ENCODE measurements around the gene CENATAC. TPM values are rescaled to one million over a fixed set of nuclear protein-coding genes. Genes with fewer than 3 reads are reported as not detected.
A peak's percentile ranks its signal among the peaks of the same experiment; 100 is the strongest.
"Not testable (repeated sequence)": the region's sequence is repeated elsewhere in the genome, so short reads cannot be mapped to it uniquely, and the experiment has no call there.

Gene CENATAC
- total RNA-seq, 1 experiment from 2014 or later = 11.9 TPM

DNA sequence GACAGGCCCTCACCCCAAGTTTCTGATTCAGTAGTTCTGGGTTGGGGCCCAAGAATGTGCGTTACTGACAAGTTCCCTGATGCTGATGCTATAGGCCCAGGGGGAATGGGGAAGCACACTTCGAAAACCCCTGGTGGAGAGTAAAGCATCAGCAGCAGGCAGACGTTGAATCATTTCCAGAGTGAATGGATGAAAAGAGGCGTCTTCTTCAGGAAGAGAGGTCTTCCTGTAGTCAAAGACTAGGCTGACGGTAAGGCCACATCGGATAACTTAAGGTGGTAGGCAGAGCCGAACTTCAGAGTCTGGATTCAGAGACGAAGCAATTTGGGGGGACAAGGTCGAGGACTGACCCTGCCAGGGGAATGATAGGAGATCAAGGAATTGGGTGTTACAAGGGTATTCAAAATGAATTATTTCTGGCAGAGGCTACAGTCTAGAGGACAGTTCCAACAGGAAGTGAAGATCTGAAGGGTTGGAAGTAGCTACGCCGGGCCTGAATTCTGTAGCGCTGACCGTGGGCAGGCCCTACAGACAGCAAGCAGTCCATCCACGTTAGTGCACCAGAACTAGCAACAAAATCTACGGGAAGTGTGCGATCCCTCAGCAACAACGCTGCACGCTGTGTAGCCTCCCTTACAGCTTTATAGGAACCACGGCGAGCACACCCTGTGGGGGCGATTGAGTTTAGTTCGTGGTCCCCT, 862 bp upstream of the CENATAC start:
- DNase-seq (ENCODE audit: low spot score) = no peak

DNA sequence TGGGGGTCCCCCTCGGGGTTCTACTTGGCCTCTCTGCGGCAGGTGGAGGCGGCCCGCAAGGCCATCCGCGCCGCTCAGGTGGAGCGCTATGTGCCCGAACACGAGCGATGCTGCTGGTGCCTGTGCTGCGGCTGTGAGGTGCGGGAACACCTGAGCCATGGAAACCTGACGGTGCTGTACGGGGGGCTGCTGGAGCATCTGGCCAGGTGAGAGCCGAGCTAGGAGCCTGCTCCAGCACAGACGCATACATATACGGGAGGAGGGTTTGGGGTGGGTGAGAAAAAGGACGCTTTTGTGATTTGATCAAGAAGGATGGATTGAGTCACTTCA, 415 bp downstream of the CENATAC start:
- no peak for DNase-seq (ENCODE audit: low spot score)

DNA sequence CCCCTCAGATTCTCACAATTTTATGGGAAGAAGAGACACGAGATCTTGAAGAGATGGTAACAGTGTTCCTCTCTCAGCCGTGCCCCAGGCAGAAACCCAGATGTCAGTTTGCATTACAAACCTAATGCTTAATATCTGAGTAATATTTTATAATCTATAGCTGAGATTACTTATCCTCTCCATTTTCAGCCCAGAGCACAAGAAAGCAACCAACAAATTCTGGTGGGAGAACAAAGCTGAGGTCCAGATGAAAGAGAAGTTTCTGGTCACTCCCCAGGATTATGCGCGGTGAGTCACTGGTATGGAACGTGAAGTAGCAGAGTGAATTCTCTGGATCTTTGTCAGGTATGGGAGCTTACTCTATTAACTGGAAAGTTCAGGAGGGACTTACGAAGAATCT, 884 bp downstream of the CENATAC start:
- DNase-seq (ENCODE audit: low spot score) = peak; percentile 51

DNA sequence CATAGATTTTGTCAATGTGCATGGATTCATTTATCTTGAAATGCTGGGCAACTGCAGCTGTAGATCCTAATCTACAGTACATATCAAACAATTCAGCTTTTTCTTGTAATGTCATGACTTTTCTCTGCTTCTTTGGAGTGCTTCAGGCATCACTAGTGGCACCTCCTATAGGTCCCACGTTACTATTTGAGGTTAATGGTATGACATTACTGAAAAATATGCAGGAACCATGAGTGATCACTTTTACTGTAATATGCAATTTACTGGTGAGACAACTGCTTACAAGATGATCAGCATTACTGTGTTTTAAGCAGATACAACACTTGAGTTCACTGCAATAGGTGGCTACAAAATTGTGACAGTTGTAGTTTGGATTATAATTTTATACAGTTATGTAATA, 3.0 kb downstream of the CENATAC start:
- DNase-seq (ENCODE audit: low spot score) = no peak

DNA sequence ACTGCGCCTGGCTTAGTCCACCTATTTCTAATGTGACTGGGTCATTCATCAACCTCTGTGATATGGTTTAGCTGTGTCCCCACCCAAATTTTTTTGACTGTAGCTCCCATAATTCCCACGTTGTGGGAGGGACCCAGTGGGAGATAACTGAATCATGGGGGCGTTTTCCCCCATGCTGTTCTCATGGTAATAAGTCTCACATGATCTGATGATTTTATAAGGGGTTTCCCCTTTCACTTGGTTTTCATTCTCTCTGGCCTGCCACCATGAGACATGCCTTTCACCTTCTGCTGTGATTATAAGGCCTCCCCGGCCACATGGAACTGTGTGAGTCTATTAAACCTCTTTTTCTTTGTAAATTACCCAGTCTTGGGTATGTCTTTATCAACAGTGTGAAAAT, 8.7 kb downstream of the CENATAC start:
- no peak for DNase-seq (ENCODE audit: low spot score)

DNA sequence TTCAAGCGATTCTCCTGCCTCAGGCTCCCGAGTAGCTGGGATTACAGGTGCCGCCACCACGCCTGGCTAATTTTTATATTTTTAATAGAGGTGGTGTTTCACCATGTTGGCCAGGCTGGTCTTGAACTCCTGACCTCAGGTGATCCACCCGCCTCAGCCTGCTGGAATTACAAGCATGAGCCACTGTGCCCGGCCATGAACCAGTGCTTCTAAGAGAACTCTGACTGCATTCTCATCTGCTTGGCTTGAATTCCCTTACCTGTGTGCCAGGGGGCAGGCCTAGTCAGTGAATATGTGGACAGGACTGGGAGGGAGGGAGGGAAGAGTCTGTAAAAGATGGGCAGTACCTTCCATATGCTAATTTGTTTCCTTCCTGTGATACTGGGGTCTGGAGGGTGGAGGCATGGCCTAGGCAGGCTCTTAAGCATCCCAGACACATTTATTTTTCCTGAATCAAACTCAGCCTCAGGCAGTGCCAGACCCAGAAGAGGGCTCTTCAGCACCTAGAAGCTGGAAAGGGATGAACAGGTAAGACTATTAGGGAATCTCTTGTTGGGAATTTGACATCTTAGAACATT, 13.6 kb downstream of the CENATAC start:
- DNase-seq (ENCODE audit: low spot score) = no peak

DNA sequence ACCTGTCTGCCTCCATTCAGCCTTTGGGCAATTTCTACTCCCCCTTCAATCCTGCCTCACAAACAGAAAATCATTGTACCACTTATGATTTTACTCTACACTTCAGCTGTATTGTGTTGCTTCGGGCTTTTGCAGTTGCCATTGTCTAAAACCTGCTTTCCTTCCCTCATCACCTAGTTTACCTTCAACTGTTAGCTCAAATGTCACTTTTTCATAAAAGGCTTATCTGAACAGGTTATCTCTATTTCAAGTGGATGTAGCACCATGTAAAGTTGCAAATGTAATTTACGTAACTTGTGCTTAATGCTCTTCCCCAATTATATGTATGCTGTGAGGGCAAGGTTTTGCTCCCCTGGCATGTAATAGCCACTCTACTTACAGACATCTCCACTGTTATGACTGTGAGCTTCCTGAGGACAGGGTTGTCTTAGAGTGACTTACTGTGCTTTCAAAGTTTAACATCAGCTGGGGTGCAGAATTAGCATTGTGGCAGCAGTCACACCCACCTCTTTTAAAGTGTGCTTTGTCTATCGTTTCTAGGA, 14.8 kb downstream of the CENATAC start:
- no peak for DNase-seq (ENCODE audit: low spot score)

DNA sequence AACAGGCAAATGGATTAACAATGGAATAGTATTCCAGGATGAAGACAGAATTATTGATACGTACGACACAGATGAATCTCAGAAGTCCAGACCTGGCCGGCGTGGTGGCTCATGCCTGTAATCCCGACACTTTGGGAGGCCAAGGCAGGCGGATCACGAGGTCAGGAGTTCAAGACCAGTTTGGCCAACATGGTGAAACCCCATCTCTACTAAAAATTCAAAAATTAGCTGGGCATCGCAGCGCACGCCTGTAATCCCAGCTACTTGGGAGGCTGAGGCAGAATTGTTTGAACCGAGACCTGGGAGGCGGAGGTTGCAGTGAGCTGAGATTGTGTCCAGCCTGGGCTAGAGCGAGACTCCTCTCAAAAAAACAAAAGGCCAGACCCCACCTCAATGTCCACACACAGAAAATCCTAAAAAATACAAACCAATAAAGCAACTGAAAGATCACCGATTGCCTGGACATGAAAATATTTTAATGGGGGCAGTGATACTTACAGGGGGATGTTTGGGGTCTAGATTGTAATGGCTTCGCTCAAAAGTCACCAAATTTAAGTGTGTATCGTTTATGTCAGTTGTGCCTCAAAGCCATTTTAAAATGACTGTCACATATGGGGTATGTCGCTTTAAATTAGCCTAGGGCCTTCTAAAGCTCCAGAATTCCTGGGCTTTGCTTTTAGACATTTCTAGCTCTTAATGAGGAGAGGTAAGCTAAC, 16.4 kb downstream of the CENATAC start:
- DNase-seq (ENCODE audit: low spot score) = no peak

DNA sequence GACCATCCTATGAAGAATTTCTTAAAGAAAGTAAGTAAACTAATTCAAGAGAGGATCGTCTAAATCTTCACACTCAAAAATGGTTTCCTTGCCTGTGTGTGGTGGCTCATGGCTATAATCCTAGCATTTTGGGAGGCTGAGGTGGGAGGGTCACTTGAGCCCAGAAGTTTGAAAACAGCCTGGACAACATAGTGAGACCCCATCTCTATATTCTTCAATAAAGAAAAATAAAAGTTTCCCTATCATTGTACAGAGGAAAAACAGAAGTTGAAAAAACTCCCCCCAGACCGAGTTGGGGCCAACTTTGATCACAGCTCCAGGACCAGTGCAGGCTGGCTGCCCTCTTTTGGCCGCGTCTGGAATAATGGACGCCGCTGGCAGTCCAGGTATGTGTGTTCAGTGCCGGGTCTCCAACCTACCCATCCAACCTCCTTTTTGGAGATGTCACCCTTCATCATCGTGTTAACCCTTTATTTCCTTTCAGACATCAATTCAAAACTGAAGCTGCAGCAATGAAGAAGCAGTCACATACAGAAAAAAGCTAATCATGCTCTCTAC, 17.2 kb downstream of the CENATAC start:
- DNase-seq (ENCODE audit: low spot score) = no peak

DNA sequence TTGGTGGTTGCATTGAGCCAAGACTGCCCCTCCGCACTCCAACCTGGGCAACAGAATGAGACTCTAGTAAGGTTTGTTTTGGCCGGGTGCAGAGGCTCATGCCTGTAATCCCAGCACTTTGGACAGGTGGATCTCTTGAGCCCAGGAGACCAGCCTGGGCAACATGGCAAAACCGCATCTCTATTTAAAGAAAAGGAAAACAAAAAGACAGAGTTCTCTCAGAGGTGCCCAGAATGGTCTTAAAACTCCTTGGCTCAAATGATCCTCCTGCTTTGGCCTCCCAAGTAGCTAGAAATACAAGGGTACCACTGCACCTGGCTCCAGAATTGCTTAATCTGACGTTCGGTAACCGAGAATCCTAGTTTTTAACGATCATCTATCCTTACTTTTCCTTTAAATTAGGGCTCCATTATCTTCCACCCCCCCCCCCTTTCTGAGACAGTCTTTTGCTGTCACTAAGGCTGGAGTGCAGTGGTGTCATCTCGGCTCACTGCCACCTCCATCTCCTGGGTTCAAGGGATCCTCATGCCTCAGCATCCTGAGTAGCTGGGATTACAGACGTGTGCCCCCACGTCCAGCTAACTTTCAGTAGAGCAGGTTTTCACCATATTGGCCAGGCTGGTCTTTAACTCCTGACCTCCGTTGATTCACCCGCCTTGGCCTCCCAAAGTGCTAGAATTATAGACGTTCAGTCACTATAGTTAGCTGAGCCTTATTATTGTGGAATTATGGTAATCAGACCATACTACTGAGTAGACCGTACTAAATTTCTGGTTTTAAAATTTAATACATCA, 18.5 kb downstream of the CENATAC start:
- DNase-seq (ENCODE audit: low spot score) = no peak

DNA sequence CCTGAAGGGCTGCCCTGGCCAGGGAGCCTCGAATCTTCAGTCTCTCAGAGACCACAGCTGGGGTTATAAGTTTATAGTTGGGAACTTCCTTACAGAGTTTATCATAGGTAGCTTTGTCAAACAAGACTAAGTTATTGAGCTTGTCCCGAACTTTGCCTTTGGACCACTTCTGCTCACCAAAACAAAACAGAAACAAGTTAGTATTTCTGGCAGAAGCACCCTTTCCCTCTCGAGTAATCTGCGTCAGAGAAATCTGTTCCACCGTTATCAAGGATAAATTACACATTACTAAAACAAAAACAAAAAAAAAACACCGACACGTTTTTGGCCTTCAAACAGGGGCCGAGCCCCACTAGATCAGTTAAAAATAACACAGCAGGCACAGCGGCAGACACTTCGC, 19.4 kb downstream of the CENATAC start:
- DNase-seq (ENCODE audit: low spot score) = not testable (repeated sequence)

DNA sequence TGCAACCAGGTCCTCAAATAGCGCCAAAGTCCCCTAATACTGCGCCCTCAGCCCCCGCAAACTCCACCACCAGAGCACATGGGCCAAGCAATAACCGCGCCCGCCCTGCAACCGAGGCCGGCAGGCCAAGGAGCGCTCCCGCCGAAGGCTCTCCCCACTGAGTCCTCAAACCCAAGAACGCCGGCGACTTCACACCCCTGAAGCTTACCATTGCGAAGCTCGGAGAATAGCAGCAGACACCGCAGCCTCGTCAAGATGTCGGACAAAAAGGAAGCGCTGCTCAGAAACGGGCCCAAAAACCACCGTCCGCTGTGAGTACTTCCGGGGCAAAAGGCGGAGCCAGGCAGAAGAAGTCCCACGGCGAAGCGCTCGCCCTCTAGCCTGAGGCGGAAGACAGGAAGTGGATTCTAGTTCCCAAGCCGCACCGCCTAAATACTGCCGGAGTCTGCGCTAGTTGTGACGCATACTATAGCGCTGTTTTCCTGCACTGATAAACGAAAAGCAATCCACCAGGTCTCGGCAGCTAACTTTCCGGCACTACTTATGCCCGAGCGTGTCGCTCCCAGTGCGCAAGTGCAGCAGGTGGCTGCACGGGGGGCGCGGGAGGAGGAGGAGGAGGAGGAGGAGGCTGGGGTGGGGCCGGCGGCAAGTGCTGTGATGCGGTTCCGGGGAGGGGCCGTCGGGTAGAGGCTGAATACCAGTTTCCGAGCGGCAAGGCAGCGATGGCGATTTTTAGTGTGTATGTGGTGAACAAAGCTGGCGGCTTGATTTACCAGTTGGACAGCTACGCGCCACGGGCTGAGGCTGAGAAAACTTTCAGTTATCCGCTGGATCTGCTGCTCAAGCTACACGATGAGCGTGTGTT, 20.4 kb downstream of the CENATAC start, which contains the start of the genes RPS25 and TRAPPC4:
Gene RPS25 (minus strand): TSS at position 270 of the 865 bp plus-strand sequence. CDS start 59 bp downstream, at position 211.
Gene TRAPPC4 (plus strand): TSS at position 693 of the 865 bp plus-strand sequence. CDS start 30 bp downstream, at position 723.
- peak; percentile 97 for DNase-seq (ENCODE audit: low spot score)

DNA sequence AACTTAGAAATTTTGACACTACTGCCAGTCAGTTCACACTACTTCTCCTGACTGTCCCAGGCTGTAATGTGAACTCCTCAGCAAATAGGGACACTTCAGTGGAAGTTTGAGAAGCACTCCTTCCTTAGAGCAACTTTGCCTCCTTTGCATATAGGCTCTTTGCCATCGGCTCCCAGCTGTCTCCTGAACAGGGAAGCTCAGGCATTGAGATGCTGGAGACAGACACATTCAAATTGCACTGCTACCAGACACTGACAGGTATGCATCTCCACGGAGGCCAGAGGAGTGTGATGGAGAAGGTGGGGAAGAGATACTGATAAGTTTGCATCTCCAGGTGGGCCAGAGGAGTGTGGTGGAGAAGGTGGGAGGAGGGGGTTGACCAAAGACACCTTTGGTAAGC, 22.1 kb downstream of the CENATAC start:
- DNase-seq (ENCODE audit: low spot score) = no peak

DNA sequence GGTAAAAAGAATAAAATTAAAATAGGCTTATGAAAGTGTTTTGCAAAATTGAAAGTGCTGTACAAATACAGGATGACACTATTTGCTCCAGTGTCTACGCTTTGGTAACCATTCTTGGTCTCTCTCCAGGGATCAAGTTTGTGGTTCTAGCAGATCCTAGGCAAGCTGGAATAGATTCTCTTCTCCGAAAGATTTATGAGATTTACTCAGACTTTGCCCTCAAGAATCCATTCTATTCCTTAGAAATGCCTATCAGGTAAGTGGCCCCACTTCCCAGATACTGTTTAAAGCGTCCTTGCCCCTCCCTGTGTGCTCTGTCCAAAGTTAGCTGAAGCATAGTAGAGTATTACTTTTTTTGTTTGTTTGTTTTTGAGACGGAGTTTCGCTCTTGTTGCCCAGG, 23.7 kb downstream of the CENATAC start:
- DNase-seq (ENCODE audit: low spot score) = no peak

DNA sequence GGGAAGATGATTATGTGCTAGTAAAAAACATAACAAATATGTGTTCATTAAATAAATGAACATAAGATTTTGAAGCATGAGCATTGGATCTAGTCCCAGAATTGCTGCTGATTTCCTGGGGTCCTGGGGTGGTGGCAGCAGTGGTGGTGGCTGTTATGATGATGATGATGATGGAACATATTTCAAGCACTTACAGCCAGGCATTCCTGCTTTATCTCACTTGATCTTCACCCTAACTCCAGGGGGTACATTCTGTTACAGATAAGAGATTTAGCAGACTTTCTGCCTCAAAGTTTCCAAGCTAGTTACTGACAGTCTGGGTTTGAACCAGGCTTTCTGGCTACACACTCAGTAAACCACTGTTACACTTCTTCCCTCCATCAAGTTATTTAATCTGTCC, 25.8 kb downstream of the CENATAC start:
- DNase-seq (ENCODE audit: low spot score) = no peak

DNA sequence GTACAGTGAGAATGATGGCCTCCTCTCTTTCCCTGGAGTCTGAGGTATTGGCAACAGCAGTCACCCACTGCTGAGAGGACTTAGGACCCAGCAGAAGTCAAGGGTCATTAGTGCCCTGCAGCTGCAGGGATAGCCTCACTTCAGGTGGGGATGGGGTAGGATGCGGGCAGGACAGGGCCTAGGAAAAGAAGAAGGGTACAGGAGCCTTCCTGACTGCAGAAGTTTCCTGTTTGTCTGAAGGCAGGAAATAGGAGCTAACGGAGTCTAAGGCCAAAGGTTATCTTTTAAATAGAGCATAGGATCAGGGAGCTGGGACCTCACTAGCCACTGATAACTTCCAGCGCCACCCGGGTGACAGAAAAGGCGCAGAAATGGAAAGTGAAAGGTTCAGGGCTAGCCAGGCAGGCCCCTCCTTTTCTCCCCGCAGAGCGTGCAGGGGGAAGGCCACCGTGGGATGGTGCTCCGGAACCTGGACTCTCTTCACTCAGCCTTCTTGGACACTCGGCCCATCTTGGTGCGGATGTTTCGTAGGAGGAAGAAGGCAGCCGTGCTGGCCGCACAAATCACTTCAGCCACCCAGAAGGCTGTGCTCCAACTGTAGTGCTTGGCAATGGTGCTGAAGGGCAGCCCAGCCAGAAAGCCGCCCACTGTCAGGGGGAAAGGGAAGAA, 26.6 kb downstream of the CENATAC start:
- DNase-seq (ENCODE audit: low spot score) = no peak

DNA sequence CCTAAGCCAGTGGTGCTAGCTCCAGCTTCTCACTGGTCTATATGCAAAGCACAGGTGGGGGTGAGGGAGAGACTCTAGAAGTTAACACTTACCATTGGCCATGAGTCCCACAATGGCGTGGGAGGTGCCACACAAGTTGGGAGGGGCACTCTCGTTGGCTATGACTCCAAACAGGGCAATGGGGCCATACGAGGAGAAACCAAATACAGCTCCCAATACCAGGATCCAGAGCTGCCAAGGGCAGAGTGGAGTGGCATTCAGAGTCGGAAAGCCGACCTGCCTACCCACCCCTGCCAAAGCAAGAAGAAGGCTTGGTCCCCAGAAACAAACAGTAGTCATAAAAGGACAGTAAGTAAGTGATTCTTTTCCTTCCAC, 27.1 kb downstream of the CENATAC start:
- DNase-seq (ENCODE audit: low spot score) = no peak

DNA sequence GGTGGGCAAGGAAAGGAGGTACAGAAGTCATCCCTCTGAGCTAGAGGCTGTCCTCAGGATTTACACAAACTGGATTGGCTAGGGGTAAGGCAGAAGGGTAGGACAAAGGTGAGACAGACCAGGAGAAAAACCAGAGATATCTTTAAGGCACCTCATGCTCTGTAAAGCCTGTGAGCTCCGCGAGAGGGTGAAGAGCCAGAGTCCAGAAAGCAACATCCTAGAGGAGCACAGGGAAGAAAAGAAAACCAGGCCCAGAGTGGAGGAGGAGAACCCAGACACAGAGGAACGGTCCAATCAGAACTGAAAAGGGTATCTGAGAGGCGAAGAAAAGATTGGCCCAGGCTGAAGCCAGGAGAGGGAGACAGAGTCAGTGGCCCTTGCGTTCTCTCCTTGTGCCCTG, 27.6 kb downstream of the CENATAC start:
- no peak for DNase-seq (ENCODE audit: low spot score)

DNA sequence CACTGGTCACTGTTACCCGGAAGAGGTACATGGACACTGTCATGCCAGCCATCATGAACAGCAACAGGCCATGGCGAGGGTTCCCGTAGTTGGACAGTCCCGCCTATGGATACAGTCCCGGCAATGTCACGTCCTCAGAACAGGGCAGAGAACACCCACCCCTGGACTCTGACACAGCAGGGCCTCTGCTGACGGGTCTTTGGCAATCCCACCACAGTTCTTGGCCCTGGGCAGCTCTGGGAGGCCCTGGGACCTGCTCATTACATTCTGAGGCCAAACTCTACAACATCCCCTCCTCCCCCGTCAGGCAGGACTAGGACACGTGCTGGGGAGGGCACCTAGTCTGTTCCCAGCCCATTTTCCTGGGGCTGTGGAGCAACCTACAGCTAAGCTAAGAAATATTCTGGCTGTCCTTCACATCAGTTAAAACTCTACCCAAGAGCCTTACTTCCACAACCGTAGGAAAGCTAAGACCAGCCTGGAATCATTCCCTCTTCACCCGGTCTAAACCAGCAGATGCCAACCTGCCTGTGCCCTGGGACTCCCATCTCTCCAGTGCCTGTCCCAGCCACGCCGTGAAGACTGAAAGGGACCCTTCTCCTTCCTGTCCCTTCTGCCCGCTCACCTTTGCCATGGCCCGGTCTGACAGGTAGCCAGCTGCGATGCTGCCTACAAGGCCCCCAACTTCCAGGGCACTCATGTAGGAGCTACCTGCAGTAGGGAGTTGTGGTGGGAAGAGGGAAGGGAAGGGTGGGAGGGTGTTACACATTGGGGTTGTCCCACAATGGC, 28.2 kb downstream of the CENATAC start:
- DNase-seq (ENCODE audit: low spot score) = no peak
